Measurements from ENCODE around the gene SNRPB2. TPM values are rescaled to one million over a fixed set of nuclear protein-coding genes. Genes with fewer than 3 reads are reported as not detected.

Gene SNRPB2
- total RNA-seq, 4 donors from 2014 or later, result 18.0 to 42.0 (median 26.4) TPM

- H3K27me3 ChIP-seq, result peaks cover 0 to 4% (median 0%) of the 10 kb centered on the region in 4 donors
- TF ChIP-seq POLR2A (IDR thresholded peaks at IDR 0.05), result no peak
- no peak for TF ChIP-seq CTCF (IDR thresholded peaks at IDR 0.05)
- no peaks in the 10 kb centered on the region for H3K36me3 ChIP-seq
- H3K4me3 ChIP-seq, result no peak overlapping the region
- intact Hi-C loops (cut with DNase I), result no loop called here
- no peaks in the 10 kb centered on the region for H3K9me3 ChIP-seq
- H3K27ac ChIP-seq, result no peak overlapping the region
- DNase-seq, result no peak
- H3K4me1 ChIP-seq, result no peaks in the 10 kb centered on the region
- WGBS, 2 donors, result 53 to 57% methylated on average over 1 of the region's 1 CpG
Observed at GRCh38 chr20:16775961-16776360, 46.1 kb downstream of the SNRPB2 start.

- no peaks in the 10 kb centered on the region for H3K4me1 ChIP-seq
- H3K4me3 ChIP-seq, result no peak overlapping the region
- DNase-seq, result no peak
- intact Hi-C loops (cut with DNase I), result no loop called here
- TF ChIP-seq CTCF (IDR thresholded peaks at IDR 0.05), result no peak
- no peak for TF ChIP-seq POLR2A (IDR thresholded peaks at IDR 0.05)
- H3K9me3 ChIP-seq, result peaks cover 0 to 4% (median 4%) of the 10 kb centered on the region in 3 donors
- no peak overlapping the region for H3K27ac ChIP-seq
- peaks cover 0 to 4% (median 0%) of the 10 kb centered on the region in 4 donors for H3K27me3 ChIP-seq
- whole genome bisulfite sequencing, 2 donors, result 63 to 75% methylated on average over 1 of the region's 1 CpG
- no peaks in the 10 kb centered on the region for H3K36me3 ChIP-seq
Observed at GRCh38 chr20:16777126-16777525, 47.3 kb downstream of the SNRPB2 start.

GRCh38 chr20:16778159-16778558 is 48.3 kb downstream of the SNRPB2 start:
- Histone ChIP-seq H3K4me1 (no peaks in the 10 kb centered on the region), H3K4me3 (no peak overlapping the region), H3K27me3 (peaks cover 0 to 4% (median 0%) of the 10 kb centered on the region in 4 donors), H3K9me3 (peaks cover 0 to 7% (median 4%) of the 10 kb centered on the region in 3 donors), H3K36me3 (no peaks in the 10 kb centered on the region), H3K27ac (no peak overlapping the region)
- DNase-seq, result no peak
- intact Hi-C loops (cut with DNase I), result no loop called here
- no peak for TF ChIP-seq CTCF (IDR thresholded peaks at IDR 0.05)
- TF ChIP-seq POLR2A (IDR thresholded peaks at IDR 0.05), result no peak
- 78 to 90% methylated on average over 1 of the region's 1 CpG for WGBS, 2 donors

- H3K36me3 ChIP-seq, result no peaks in the 10 kb centered on the region
- TF ChIP-seq POLR2A (IDR thresholded peaks at IDR 0.05) (no peak), CTCF (IDR thresholded peaks at IDR 0.05) (no peak)
- no peaks in the 10 kb centered on the region for H3K4me1 ChIP-seq
- no peak overlapping the region for H3K27ac ChIP-seq
- intact Hi-C loops (cut with DNase I), result no loop called here
- DNase-seq, result no peak
- peaks cover 0 to 7% (median 4%) of the 10 kb centered on the region in 3 donors for H3K9me3 ChIP-seq
- 82 to 100% methylated on average over 1 of the region's 1 CpG for WGBS, 2 donors
- no peaks in the 10 kb centered on the region for H3K27me3 ChIP-seq
- H3K4me3 ChIP-seq, result no peak overlapping the region
Observed at GRCh38 chr20:16781496-16781895, 51.7 kb downstream of the SNRPB2 start.

- intact Hi-C loops (cut with DNase I), result no loop called here
Observed at GRCh38 chr20:16785226-16785625, 55.4 kb downstream of the SNRPB2 start.

More at GRCh38 chr20:16785226-16785625, 55.4 kb downstream of the SNRPB2 start:
- Histone ChIP-seq H3K27me3 (no peaks in the 10 kb centered on the region), H3K4me1 (no peaks in the 10 kb centered on the region), H3K36me3 (no peaks in the 10 kb centered on the region), H3K9me3 (peaks cover 0 to 7% (median 4%) of the 10 kb centered on the region in 3 donors), H3K27ac (no peak overlapping the region), H3K4me3 (no peak overlapping the region)
- no peak for TF ChIP-seq POLR2A (IDR thresholded peaks at IDR 0.05)
- TF ChIP-seq CTCF (IDR thresholded peaks at IDR 0.05), result no peak
- DNase-seq, result no peak
- WGBS, 2 donors, result 60 to 74% methylated on average over 1 of the region's 1 CpG

Small RNA genes lying within 50 kb of the gene (small RNA-seq; reads per million reads assigned to genes)
- gene AL135938.1, result 0 reads per million in 4 donors

Other genes with a start within 250 kb of the SNRPB2 start
- gene KIF16B, start 156.6 kb upstream of the SNRPB2 start, total RNA-seq, result 10 to 100 TPM; 16.6 to 29.6 (median 20.2) TPM
- gene OTOR, start 18.3 kb downstream of the SNRPB2 start, total RNA-seq, result not detected